ENCODE results near the gene FAM20C. TPM values are rescaled to one million over a fixed set of nuclear protein-coding genes. Genes with fewer than 3 reads are reported as not detected.
A peak's percentile ranks its signal among the peaks of the same experiment; 100 is the strongest.

Gene FAM20C
- total and polyA plus RNA-seq, 7 donors, result 15.6 to 47.6 (median 28.1) TPM

DNA sequence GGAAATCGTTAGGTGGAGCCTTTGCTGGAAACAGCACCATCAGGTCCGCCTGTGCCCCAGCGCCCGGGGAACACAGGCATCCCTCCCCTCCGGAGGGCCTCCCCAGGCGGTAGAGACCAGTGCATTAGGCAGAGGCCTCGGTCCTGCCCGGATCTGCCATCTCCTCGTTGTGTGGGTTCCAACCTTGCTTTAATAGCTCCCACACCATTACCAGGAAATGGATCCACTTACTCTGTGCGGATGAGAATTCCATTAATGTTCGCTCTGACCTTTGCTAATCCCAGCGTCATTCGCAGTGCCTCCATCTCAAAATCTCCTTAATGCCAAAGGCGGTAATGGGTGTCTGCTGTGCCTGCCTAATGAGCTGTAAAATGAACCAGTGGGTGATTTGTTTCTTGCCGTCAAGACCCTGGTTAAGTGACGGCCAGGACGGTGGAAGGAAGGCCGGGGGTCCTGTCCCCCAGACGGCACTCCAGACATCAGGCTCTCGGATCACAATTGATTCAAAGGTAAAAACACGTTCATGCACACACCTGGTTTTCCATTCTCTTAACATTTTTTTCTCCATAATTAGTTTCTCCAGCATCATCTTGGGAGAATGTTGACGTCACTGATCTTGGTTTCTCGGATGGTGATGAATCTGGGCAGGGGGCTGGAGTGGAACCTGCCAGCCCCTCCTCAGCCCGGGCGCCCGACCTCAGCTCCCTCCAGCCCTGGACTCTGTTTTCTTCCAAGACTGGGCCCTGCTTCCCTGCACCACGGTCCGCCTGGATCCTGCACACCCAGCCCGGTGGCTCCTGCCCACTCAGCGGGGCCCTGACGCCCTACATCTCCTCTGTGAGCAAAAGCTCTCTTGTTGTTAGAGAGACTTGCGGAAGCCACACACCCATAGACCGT lies 22.8 kb upstream of the FAM20C start:
- Histone ChIP-seq H3K4me1 (peaks cover 5% of the 10 kb centered on the region), H3K27ac (no peak overlapping the region), H3K36me3 (ENCODE audit: insufficient read depth in 1 of 2, low read depth in 1 of 2) (no peaks in the 10 kb centered on the region), H3K4me3 (no peak overlapping the region), H3K9me3 (no peaks in the 10 kb centered on the region), H3K27me3 (ENCODE audit: insufficient read depth in 3 of 3, low read length in 2 of 3) (no peaks in the 10 kb centered on the region)
- ATAC-seq (no peak), DNase-seq (peak in 1 of 2 donors; percentile 30)
- TF ChIP-seq, protein P1, sequence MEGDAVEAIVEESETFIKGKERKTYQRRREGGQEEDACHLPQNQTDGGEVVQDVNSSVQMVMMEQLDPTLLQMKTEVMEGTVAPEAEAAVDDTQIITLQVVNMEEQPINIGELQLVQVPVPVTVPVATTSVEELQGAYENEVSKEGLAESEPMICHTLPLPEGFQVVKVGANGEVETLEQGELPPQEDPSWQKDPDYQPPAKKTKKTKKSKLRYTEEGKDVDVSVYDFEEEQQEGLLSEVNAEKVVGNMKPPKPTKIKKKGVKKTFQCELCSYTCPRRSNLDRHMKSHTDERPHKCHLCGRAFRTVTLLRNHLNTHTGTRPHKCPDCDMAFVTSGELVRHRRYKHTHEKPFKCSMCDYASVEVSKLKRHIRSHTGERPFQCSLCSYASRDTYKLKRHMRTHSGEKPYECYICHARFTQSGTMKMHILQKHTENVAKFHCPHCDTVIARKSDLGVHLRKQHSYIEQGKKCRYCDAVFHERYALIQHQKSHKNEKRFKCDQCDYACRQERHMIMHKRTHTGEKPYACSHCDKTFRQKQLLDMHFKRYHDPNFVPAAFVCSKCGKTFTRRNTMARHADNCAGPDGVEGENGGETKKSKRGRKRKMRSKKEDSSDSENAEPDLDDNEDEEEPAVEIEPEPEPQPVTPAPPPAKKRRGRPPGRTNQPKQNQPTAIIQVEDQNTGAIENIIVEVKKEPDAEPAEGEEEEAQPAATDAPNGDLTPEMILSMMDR (IDR thresholded peaks at IDR 0.05), result no peak
- WGBS, 3 donors, result 87 to 89% (median 88%) methylated on average over 33 of the region's 33 CpGs
- intact Hi-C loops (cut with DNase I), result no loop called here

DNA sequence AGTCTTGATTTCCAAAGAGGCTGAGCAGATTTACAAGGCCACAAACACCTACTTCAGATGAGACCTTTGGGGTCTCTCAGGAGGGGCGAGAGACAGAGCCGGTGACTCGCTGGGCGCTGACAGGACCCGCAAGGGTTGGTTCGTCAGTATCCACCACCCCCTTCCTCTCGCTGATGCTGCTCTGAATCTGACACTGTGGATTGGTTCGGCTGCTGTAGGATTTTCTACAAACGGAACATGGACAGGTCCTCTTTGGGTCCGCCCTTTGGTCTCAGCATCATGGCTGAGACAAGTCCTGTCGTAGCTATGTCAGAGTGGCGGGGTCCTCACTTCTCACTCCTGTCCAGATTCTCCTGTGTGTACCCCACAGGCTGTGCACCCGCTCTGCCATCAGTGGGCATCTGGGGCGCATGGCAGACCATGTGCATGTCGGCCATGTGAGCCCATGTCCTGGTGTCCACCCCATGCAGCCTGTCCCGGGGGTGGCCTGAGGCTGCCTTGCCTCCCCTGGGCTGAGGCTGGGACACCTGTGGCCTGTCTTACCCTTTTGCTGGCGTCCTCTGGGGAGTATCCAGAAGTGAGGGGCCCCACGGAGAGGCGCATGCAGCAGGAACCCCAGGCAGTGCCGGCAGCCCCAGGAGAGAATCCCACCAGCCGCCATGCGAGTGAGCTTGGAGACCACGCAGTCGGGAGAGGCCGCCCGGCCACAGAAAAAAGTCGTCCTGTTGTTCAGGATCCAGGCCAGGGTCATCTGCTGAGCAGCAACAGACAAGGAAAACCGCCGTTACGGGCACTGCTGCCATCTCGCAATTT lies 21.6 kb upstream of the FAM20C start:
- intact Hi-C loops (cut with DNase I), result no loop called here
- DNase-seq, result peak in 1 of 2 donors; percentile 36
- 93 to 96% (median 95%) methylated on average over 31 of the region's 31 CpGs for WGBS, 3 donors

DNA sequence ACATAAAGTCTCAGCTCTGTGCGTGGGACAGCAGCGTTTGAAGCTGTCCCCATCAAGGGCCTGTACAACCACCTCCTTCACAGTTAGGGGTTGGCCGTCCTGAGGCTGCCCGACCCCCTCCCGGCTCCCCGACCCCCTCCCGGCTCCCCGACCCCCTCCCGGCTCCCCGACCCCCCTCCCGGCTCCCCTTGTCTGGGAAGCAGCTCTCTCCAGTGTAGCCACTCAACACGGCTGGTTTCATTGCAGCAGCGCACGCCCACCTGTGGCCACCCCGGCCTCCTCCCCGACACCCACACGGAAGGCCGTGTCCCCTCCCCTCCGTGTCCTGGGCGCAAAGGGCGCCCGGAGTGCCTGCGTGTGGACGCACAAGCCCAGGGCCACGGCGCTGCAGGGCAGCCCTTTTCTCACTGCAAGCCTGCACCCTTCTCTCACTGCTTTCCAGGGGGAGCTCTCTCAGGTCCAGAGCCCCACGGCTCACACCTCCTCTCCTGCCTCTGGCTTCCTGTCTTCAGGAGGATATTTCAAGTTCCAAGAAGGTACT lies 20.9 kb upstream of the FAM20C start:
- ATAC-seq, result no peak
- H3K9me3 ChIP-seq, result no peaks in the 10 kb centered on the region
- no peak overlapping the region for H3K27ac ChIP-seq
- TF ChIP-seq, protein P1 (IDR thresholded peaks at IDR 0.05), result no peak
- 79 to 83% (median 83%) methylated on average over 21 to 27 of the region's 27 CpGs for WGBS, 3 donors
- no peaks in the 10 kb centered on the region for H3K27me3 ChIP-seq (ENCODE audit: insufficient read depth in 3 of 3, low read length in 2 of 3)
- H3K36me3 ChIP-seq (ENCODE audit: insufficient read depth in 1 of 2, low read depth in 1 of 2), result no peaks in the 10 kb centered on the region
- peak in 1 of 2 donors; percentile 30 for DNase-seq
- peaks cover 10% of the 10 kb centered on the region for H3K4me1 ChIP-seq
- no peak overlapping the region for H3K4me3 ChIP-seq
- intact Hi-C loops (cut with DNase I), result no loop called here

More for the DNA sequence above, 21.6 kb upstream of the FAM20C start:
- Histone ChIP-seq H3K9me3 (no peaks in the 10 kb centered on the region), H3K27me3 (ENCODE audit: insufficient read depth in 3 of 3, low read length in 2 of 3) (no peaks in the 10 kb centered on the region), H3K27ac (no peak overlapping the region), H3K4me3 (no peak overlapping the region), H3K36me3 (ENCODE audit: insufficient read depth in 1 of 2, low read depth in 1 of 2) (no peaks in the 10 kb centered on the region), H3K4me1 (peaks cover 10% of the 10 kb centered on the region)
- no peak for ATAC-seq
- TF ChIP-seq, protein P1 (IDR thresholded peaks at IDR 0.05), result no peak

DNA sequence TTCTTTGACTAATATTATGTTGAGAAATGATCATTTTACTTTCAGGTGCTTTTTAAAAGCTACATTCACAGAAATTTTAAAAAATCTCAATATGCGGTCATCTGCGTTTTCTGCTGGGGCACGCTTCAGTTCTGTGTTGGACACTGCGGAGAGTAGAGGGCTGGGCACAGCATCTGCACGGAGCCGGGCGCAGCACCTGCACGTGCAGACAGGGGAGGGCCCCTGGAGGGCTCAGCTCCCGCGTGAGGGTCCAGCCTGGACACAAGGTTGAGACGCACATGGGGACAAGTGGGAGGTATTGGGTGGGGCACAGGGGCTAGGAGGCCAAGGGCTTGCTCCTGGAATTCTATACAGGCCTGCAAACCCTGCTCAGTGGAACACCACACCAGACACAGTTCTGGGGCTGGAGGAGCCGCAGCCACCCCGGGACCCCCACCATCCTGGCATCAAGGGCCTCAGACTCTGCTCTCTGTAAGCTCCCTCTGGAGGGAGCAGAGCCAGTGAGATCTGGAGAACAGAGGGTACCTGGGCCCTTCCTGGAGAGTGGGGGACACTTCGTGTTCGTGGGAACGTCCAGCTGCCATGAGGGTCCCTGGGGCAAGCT lies 20.4 kb upstream of the FAM20C start:
- H3K4me1 ChIP-seq, result peaks cover 10% of the 10 kb centered on the region
- TF ChIP-seq, protein P1 (IDR thresholded peaks at IDR 0.05), result no peak
- intact Hi-C loops (cut with DNase I), result no loop called here
- H3K27me3 ChIP-seq (ENCODE audit: insufficient read depth in 3 of 3, low read length in 2 of 3), result no peaks in the 10 kb centered on the region
- H3K36me3 ChIP-seq (ENCODE audit: insufficient read depth in 1 of 2, low read depth in 1 of 2), result no peaks in the 10 kb centered on the region
- no peak overlapping the region for H3K27ac ChIP-seq
- DNase-seq (peak in 1 of 2 donors; percentile 23), ATAC-seq (no peak)
- H3K9me3 ChIP-seq, result no peaks in the 10 kb centered on the region
- H3K4me3 ChIP-seq, result no peak overlapping the region
- WGBS, 3 donors, result 89 to 94% (median 92%) methylated on average over 16 of the region's 16 CpGs

All from psoas muscle (tissue), 8 donors.